NB4 (cell line): ENCODE results near the gene CXCR5.
A peak's percentile ranks its signal among the peaks of the same experiment; 100 is the strongest.

Source experiments
- DNase-seq: peaks from one replicate; pipeline ENCODE4 v3.0.0; 2010; ENCODE audit warnings: low read depth
- H3K4me3 ChIP-seq: one replicate; pipeline ENCODE4 v1.5.1; 2011; ENCODE audit warnings: mild to moderate bottlenecking, low read depth, low read length, moderate library complexity
- MYC ChIP-seq: IDR thresholded peaks from 2 replicates; pipeline ENCODE4 v1.6.1; 2011; ENCODE audit warnings: low read depth, low read length
- POLR2A ChIP-seq: IDR thresholded peaks from 2 replicates; pipeline ENCODE4 v1.6.1; 2011; ENCODE audit warnings: mild to moderate bottlenecking; ENCODE audit not compliant: insufficient read length; ENCODE audit errors: extremely low read depth
- TF ChIP-seq, protein P1 (sequence below): IDR thresholded peaks from 2 replicates; pipeline ENCODE4 v1.6.1; 2011; ENCODE audit warnings: low read depth, low read length
- TF ChIP-seq, protein P2 (sequence below): IDR thresholded peaks from one replicate; pipeline ENCODE4 v1.5.1; 2012; ENCODE audit warnings: low read depth, low read length

Gene CXCR5

DNA sequence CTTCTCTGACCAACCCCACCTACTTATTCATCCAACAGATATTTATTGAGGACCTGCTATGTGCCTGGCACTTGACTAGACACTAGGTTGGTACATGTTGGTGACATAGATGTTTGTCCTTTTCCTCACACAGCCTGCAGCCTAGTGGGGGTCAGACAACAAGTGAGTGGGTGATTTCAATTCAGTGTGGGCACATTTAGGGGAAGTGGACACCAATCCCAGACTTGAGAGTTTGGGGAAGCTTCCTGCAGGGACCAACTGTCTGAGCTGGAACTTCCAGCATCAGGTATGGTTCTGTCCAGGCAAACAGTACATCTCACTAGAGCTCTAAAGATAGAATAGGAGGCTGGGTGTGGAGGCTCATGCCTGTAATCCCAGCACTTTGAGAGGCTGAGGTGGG is 47.9 kb downstream of the CXCR5 start:
- no peak for DNase-seq
- TF ChIP-seq POLR2A (no peak), MYC (no peak)
- TF ChIP-seq, protein P1, sequence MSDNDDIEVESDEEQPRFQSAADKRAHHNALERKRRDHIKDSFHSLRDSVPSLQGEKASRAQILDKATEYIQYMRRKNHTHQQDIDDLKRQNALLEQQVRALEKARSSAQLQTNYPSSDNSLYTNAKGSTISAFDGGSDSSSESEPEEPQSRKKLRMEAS = no peak
- TF ChIP-seq, protein P2, sequence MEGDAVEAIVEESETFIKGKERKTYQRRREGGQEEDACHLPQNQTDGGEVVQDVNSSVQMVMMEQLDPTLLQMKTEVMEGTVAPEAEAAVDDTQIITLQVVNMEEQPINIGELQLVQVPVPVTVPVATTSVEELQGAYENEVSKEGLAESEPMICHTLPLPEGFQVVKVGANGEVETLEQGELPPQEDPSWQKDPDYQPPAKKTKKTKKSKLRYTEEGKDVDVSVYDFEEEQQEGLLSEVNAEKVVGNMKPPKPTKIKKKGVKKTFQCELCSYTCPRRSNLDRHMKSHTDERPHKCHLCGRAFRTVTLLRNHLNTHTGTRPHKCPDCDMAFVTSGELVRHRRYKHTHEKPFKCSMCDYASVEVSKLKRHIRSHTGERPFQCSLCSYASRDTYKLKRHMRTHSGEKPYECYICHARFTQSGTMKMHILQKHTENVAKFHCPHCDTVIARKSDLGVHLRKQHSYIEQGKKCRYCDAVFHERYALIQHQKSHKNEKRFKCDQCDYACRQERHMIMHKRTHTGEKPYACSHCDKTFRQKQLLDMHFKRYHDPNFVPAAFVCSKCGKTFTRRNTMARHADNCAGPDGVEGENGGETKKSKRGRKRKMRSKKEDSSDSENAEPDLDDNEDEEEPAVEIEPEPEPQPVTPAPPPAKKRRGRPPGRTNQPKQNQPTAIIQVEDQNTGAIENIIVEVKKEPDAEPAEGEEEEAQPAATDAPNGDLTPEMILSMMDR = no peak
- no peak overlapping the region for H3K4me3 ChIP-seq

DNA sequence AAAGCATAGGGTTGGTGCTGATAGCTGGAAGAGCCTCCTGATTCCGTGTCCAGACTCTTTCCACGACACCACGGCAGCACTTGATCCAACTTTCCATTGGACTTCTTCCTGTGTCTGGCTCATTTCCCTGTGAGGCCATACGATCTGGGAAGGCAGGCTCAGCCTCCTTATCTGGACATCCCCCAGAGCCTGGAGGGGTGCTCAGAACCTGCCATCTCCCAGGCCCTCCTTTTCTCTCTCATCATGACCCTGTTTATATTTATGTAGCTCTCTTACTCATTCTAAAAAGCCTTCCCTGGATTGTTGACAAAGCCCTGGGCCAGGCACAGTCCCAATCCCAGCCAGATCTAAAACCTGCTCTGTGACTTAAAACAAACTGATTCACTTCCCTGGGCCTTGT is 49.8 kb downstream of the CXCR5 start:
- DNase-seq = no peak
- TF ChIP-seq, protein P2 = no peak
- TF ChIP-seq MYC (no peak), POLR2A (no peak)
- TF ChIP-seq, protein P1 = no peak
- H3K4me3 ChIP-seq = no peak overlapping the region

DNA sequence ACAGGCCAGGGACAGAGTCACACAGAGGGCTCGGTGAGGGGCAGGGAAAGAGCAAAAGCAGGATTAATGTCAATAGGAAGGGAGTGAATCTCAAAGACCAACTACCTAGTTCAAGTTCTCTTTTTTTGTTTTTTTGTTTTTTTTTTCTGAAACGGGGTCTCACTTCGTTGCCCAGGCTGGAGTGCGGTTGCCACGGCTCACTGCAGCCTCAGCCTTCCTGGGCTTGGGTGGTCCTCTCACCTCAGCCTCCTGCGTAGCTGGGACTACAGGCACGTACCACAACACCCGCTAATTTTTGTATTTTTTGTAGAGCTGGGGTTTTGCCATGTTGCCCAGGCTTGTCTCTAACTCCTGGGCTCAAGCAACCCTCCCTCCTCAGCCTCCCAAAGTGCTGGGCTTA is 51.7 kb downstream of the CXCR5 start:
- DNase-seq = no peak
- TF ChIP-seq MYC = no peak
- TF ChIP-seq, protein P1 = no peak
- H3K4me3 ChIP-seq = no peak overlapping the region

DNA sequence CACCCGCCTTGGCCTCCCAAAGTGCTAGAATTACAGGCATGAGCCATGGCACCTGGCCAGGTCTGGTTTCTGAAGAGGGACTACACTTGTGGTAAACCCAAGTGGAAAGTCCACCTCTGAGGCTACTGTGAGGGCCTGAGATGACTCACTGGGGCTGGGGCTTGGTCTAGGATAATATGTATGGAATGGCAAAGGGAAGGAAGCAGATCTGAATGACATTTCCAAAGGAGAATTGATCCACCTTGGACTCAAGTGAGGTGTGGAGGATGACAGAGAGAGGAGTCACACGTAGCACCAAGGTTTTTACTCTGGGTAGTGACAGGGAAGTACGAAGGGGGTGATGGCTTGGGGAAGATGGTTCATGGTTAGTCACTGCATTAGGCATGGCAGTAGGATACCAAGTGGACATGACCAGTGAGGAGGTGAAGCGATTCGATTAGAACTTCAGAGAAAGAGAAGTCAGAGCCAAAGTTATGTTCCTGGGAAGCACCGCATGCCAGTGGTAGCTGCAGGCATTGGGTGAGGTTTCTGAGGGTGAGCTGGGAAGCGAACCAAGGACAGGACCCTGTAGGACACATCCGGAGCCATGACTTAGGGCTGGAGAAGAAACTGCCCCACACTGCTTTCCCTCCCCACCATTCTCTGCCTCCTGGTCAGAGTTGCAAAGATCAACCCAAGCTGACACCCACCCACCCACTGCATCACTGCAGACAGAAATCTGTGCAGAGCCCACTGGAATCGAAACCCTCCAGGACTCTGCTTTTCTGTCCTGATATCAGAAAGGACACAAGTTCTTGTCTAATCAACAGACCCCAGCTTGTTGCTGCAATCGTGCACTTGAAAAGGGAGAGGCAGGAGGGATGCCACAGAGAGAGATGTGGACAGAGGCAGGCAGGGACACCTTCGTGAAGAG is 55.1 kb downstream of the CXCR5 start:
- no peak overlapping the region for H3K4me3 ChIP-seq
- TF ChIP-seq, protein P1 = no peak
- TF ChIP-seq POLR2A (no peak), MYC (no peak)
- TF ChIP-seq, protein P2 = no peak
- no peak for DNase-seq

DNA sequence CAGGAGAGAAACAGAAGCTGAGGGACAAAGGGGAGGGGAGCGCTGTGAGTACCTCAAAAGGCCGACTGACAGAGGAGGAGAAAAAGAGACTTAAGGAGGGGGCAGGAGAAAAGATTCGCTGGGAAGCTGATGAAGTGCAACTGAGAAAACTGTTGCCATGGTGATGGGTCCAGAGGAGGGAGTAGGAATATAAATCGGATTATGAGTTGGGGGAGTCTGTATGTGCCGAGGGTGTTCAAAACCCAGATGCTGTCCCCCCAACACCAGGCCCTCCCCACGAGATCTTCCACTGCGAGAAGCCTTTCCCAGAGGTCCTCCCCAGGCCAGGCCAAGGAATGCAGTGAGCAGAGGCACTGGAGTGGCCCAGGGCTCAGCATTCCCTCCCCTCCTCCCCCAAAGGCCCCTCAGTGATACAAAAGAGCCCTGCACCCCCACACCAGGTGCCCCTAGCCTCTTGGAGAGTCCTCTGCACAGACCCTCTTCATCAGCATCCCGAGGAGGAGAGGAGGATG is 55.8 kb downstream of the CXCR5 start:
- no peak overlapping the region for H3K4me3 ChIP-seq
- DNase-seq = no peak
- no peak for TF ChIP-seq POLR2A
- TF ChIP-seq, protein P2 = no peak
- TF ChIP-seq MYC = no peak
- TF ChIP-seq, protein P1 = no peak

DNA sequence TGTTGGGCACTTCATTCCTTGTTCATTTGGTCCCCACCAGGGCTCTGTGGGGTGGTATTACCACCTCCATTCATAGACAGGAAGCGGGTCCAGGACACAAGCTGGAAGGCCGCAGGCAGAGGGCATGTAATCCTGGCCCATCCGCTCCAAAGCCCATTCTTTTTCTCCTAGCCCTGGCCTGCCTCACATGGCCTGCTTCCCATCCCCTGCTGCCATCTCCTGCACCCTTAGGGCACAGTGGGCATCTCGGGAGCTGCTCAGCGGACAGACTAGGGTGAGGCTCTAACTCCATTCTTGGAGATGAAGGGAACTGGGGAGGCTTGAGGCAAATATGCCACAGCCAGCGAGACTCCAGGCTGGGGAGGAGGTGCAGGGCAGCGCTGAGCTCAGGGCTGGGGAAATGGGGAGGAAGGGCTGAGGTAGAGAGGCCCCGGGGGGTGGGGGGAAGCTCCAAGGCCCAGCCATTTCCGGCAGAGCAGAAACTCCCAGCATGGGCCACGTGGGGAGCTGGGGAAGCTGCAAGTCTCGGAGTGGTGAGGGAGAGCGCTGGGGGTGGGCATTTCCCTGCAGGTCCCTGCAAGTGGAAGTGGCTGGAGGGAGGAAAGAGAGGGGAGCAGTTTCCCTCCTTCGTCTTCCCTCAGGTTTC is 56.4 kb downstream of the CXCR5 start:
- no peak overlapping the region for H3K4me3 ChIP-seq
- TF ChIP-seq, protein P1 = peak; percentile 92
- TF ChIP-seq, protein P2 = no peak
- peak; percentile 89 for TF ChIP-seq MYC
- TF ChIP-seq POLR2A = no peak
- peak; percentile 94 for DNase-seq
